Thyroid gland (tissue), 4 donors: Measurements from ENCODE around the gene CRYGB.

Experiments used
- POLR2A ChIP-seq, 2 donors: fragments of 450-650 bp; IDR thresholded peaks; one replicate each; pipeline ENCODE4 v1.6.1; 2017; ENCODE audit warnings: antibody characterized with exemption in 2 of 2, mild to moderate bottlenecking in 2 of 2, moderate library complexity in 1 of 2
- TF ChIP-seq, protein P1 (sequence below), 6 experiments: fragments of 200-600 bp in 3 of 6; fragments of 450-650 bp in 3 of 6; sonication (generic) in 3 of 6; IDR thresholded peaks; one replicate each; pipeline ENCODE4 v1.5.1; 2016 to 2019; ENCODE audit warnings: antibody characterized with exemption in 6 of 6, mild to moderate bottlenecking in 2 of 6, inconsistent platforms in 1 of 6, moderate library complexity in 1 of 6

- TF ChIP-seq, protein P1, sequence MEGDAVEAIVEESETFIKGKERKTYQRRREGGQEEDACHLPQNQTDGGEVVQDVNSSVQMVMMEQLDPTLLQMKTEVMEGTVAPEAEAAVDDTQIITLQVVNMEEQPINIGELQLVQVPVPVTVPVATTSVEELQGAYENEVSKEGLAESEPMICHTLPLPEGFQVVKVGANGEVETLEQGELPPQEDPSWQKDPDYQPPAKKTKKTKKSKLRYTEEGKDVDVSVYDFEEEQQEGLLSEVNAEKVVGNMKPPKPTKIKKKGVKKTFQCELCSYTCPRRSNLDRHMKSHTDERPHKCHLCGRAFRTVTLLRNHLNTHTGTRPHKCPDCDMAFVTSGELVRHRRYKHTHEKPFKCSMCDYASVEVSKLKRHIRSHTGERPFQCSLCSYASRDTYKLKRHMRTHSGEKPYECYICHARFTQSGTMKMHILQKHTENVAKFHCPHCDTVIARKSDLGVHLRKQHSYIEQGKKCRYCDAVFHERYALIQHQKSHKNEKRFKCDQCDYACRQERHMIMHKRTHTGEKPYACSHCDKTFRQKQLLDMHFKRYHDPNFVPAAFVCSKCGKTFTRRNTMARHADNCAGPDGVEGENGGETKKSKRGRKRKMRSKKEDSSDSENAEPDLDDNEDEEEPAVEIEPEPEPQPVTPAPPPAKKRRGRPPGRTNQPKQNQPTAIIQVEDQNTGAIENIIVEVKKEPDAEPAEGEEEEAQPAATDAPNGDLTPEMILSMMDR (IDR thresholded peaks at IDR 0.05): no peak
- TF ChIP-seq POLR2A (IDR thresholded peaks at IDR 0.05): no peak
Measured at GRCh38 chr2:208175840-208176153, 29.8 kb upstream of the CRYGB start.
